Tibial artery (tissue), 4 donors: Measurements from ENCODE around the gene PRKD2.

ENCODE experiments used
- DNase-seq, 2 donors: peaks; one replicate each; pipeline ENCODE4 v3.0.0-alpha.2; 2019
- H3K27ac ChIP-seq, 2 donors: fragments of 200-600 bp; sonication (generic) in 1 of 2; 1 replicate in 1 of 2; 2 replicates in 1 of 2; pipeline ENCODE4 v1.5.1; 2018 to 2019; ENCODE audit warnings: mild to moderate bottlenecking in 1 of 2
- H3K27me3 ChIP-seq, 2 donors: fragments of 200-600 bp; sonication (generic) in 1 of 2; one replicate each; pipeline versions ENCODE4 v1.5.1 to v1.6.0; 2016 to 2019
- H3K36me3 ChIP-seq, 3 donors: fragments of 200-600 bp; sonication (generic) in 2 of 3; one replicate each; pipeline ENCODE4 v1.5.1; 2016 to 2019; ENCODE audit warnings: mild to moderate bottlenecking in 2 of 3
- H3K4me1 ChIP-seq, 4 donors: fragments of 200-600 bp; sonication (generic) in 2 of 4; 1 replicate in 3 of 4; 2 replicates in 1 of 4; pipeline ENCODE4 v1.5.1; 2016 to 2019
- H3K4me3 ChIP-seq, 2 donors: fragments of 200-600 bp; sonication (generic) in 1 of 2; 1 replicate in 1 of 2; 2 replicates in 1 of 2; pipeline ENCODE4 v1.5.1; 2018 to 2019; ENCODE audit warnings: mild to moderate bottlenecking in 2 of 2
- H3K9me3 ChIP-seq, 3 donors: fragments of 200-600 bp; sonication (generic) in 1 of 3; one replicate each; pipeline ENCODE4 v1.5.1; 2016 to 2019
- intact Hi-C: fragments of 100-400 bp; cut with DNase I; formaldehyde crosslinking; loops from one replicate; pipeline ENCODE4 v1.15.0; 2023; ENCODE audit warnings: low total_unique reads
- TF ChIP-seq, protein P1 (sequence below), 2 experiments: fragments of 200-600 bp in 1 of 2; fragments of 450-650 bp in 1 of 2; IDR thresholded peaks; one replicate each; pipeline ENCODE4 v1.5.1; 2017 to 2019; ENCODE audit warnings: antibody characterized with exemption in 2 of 2, mild to moderate bottlenecking in 1 of 2, moderate library complexity in 1 of 2

The PRKD2 gene

DNA sequence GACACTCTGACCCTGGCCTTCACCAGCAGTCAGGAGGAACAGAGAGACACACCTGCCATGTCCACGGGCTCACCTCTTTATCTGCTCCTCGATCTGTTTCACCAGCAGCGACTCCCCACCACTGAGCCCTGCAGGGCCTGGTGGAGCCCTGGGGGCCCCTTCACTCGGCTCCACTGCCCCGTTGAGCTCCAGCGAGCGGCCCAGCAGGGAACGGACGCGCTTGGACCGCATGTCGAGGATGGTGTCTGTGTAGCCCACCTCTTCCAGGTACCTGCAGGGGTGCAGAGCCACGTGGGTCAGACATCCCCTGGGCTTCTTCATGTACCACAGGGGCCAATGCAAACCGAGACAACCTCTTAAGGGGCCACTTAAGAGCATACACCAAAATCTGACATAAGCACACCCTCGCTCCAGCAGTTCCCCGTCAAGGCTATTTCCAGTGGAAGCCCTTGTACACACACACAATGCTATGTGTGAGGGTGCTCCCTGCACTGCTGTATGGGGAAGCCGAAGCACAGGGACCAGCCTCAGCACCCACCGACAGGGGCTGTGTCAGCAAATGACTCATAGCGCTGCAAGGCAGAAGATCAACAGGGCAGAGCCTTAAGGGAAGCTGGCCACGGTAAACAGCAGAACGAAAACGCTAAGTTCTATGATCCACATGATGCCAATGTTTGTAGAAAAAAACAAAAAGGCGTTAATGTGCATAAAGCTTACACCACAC, 16.2 kb upstream of the PRKD2 start:
- TF ChIP-seq, protein P1, sequence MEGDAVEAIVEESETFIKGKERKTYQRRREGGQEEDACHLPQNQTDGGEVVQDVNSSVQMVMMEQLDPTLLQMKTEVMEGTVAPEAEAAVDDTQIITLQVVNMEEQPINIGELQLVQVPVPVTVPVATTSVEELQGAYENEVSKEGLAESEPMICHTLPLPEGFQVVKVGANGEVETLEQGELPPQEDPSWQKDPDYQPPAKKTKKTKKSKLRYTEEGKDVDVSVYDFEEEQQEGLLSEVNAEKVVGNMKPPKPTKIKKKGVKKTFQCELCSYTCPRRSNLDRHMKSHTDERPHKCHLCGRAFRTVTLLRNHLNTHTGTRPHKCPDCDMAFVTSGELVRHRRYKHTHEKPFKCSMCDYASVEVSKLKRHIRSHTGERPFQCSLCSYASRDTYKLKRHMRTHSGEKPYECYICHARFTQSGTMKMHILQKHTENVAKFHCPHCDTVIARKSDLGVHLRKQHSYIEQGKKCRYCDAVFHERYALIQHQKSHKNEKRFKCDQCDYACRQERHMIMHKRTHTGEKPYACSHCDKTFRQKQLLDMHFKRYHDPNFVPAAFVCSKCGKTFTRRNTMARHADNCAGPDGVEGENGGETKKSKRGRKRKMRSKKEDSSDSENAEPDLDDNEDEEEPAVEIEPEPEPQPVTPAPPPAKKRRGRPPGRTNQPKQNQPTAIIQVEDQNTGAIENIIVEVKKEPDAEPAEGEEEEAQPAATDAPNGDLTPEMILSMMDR (IDR thresholded peaks at IDR 0.05), result no peak
- intact Hi-C loops, result loop anchor here (10.0 kb wide), 1 partner anchor 118 kb away; no protein-coding TSS in a partner anchor
- peaks cover 46 to 97% (median 77%) of the 10 kb centered on the region in 3 donors for H3K36me3 ChIP-seq
- DNase-seq, result peak in 1 of 2 donors; percentile 58
- peaks cover 0 to 18% (median 5%) of the 10 kb centered on the region in 4 donors for H3K4me1 ChIP-seq
- no peak overlapping the region for H3K4me3 ChIP-seq
- no peak overlapping the region for H3K27ac ChIP-seq
- no peaks in the 10 kb centered on the region for H3K9me3 ChIP-seq
- no peaks in the 10 kb centered on the region for H3K27me3 ChIP-seq

DNA sequence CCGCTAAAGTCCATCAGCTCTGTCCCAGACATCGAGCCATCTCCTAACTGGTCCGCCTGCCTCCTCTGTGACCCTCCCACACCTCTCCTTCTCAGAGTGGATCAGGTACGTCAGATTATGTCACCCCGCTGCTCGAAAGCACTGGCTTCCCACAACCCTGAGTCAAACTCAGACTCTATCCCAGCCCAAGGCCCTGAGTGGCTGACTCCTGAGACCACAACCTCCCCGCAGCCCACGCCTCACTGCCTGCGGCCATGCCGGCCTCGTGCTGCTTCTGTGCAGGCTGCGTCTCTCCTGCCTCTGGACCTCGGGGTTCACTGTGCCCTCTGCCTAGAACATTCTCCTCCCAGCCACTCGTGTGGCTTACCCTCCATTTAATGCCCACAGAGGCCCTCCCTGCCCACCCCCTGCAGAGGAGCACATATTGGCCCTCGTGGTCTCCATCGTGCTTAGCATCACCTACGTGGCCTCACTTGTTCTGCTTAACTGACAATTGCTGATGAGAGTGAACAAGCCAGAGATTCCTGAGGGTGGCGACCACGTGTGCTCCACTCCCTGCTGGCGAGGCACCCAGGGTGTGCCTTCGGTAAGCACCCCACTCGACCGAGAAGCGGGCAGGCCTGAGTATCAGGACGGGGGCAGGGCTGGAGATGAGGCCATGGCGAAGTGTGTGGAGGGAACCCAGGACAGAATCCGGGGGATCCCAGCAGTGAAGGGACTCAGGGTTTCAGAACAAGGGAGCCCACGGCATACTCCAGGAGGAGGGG, 15.4 kb upstream of the PRKD2 start:
- H3K4me3 ChIP-seq, result no peak overlapping the region
- intact Hi-C loops, result loop anchor here (10.0 kb wide), 1 partner anchor 118 kb away; no protein-coding TSS in a partner anchor
- no peaks in the 10 kb centered on the region for H3K27me3 ChIP-seq
- H3K9me3 ChIP-seq, result no peaks in the 10 kb centered on the region
- peaks cover 48 to 97% (median 78%) of the 10 kb centered on the region in 3 donors for H3K36me3 ChIP-seq
- H3K4me1 ChIP-seq, result peaks cover 0 to 12% (median 5%) of the 10 kb centered on the region in 4 donors
- H3K27ac ChIP-seq, result no peak overlapping the region
- DNase-seq, result no peak
- TF ChIP-seq, protein P1 (IDR thresholded peaks at IDR 0.05), result no peak

DNA sequence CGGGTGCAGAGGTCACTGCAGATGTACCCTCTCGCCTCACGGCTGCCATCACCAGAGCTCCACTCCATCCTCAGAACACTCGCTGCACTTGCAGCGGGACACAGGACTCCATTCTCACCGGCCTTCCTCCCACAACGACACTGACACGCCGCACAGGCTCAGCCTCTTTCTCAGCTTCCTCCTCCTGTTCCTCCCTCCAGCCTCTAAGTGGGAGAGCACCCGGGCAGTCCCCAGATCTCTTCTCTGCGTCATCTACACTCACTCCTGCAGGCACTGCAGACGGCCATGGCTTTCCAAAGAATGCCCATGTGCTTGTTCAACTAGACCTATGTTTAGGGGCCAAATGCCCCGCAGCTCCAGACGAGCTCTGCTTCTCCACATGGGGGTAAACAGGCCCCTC, 14.7 kb upstream of the PRKD2 start:
- H3K27ac ChIP-seq, result no peak overlapping the region

DNA sequence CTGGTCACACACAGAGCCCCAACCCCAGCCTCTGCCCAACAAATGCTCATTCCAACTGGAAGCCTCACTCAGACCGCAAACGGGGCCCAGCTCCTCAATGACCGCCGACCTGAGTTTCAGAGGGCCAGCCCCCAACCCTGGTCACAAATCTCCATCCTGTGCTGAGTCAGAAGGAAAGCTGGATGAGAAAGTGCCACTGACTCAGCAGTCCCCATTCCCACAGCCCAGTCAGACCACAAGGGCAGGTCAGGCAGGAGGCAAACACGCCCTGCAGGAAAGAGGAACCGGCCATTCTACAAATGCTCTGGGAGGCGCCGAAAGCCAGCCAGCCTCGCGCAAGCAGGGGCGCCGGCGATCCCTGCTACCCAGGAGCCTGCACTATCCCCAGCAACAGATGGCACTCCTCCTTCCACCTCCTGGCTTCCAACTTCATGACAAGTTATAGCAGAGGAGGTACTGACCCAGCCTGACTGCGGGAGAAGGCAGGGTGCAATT, 14.1 kb upstream of the PRKD2 start:
- DNase-seq, result peak in 1 of 2 donors; percentile 44
- Histone ChIP-seq H3K9me3 (no peaks in the 10 kb centered on the region), H3K4me3 (no peak overlapping the region), H3K36me3 (peaks cover 56 to 100% (median 90%) of the 10 kb centered on the region in 3 donors), H3K27me3 (no peaks in the 10 kb centered on the region), H3K4me1 (peaks cover 0 to 10% (median 0%) of the 10 kb centered on the region in 4 donors), H3K27ac (no peak overlapping the region)
- TF ChIP-seq, protein P1 (IDR thresholded peaks at IDR 0.05), result no peak
- intact Hi-C loops, result loop anchor here (10.0 kb wide), 1 partner anchor 116 kb away; no protein-coding TSS in a partner anchor

More for the DNA sequence above, 14.7 kb upstream of the PRKD2 start:
- TF ChIP-seq, protein P1 (IDR thresholded peaks at IDR 0.05), result no peak
- Histone ChIP-seq H3K9me3 (no peaks in the 10 kb centered on the region), H3K36me3 (peaks cover 55 to 97% (median 85%) of the 10 kb centered on the region in 3 donors), H3K27me3 (no peaks in the 10 kb centered on the region), H3K4me3 (no peak overlapping the region), H3K4me1 (peaks cover 0 to 10% (median 2%) of the 10 kb centered on the region in 4 donors)
- intact Hi-C loops, result loop anchor here (10.0 kb wide), 1 partner anchor 117 kb away; no protein-coding TSS in a partner anchor
- DNase-seq, result no peak

DNA sequence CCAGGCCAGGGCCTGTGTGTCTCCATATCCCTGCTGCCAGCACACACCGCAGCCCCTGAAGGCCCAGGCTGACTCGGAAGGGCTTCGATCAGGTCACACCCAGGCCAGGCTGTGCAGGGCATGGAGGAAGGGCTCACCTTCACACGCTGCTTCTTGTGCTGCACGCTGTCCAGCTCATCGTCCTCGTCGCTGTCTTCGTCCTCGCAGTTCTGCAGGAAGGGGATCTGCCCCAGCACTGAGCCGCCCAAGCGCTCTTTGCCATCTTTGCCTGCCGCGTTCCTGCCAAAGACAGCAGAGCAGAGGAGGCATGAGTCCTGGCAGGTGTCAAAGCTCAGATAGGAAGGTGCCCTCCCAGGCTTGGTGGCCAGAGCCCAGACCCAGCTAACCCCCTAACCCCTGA, 13.7 kb upstream of the PRKD2 start:
- Histone ChIP-seq H3K4me1 (peaks cover 0 to 10% (median 0%) of the 10 kb centered on the region in 4 donors), H3K27ac (no peak overlapping the region), H3K4me3 (no peak overlapping the region), H3K27me3 (no peaks in the 10 kb centered on the region), H3K9me3 (no peaks in the 10 kb centered on the region), H3K36me3 (peaks cover 55 to 100% (median 90%) of the 10 kb centered on the region in 3 donors)
- DNase-seq, result no peak
- intact Hi-C loops, result loop anchor here (10.0 kb wide), 1 partner anchor 116 kb away; no protein-coding TSS in a partner anchor
- TF ChIP-seq, protein P1 (IDR thresholded peaks at IDR 0.05), result no peak
